ENCODE results near the gene TTF1. TPM values are rescaled to one million over a fixed set of nuclear protein-coding genes. Genes with fewer than 3 reads are reported as not detected.

The TTF1 gene
- total and polyA plus RNA-seq, 2 of the 13 experiments (the other 11 are each of a cell fraction or from before 2014, with no cell fraction given): 3.4 to 9.8 TPM

GRCh38 chr9:132367613-132368313 lies 38.9 kb downstream of the TTF1 start:
- Histone ChIP-seq H3K9ac (ENCODE audit: insufficient read depth, low read depth, low read length) (no peak overlapping the region), H4K20me1 (ENCODE audit: insufficient read depth, low read length) (no peaks in the 10 kb centered on the region), H3K4me2 (ENCODE audit: low read depth, low read length) (no peak overlapping the region), H3K4me3 (replicated peaks in 1 of 3; ENCODE audit: insufficient read depth in 1 of 3, low read depth in 2 of 3, low read length in 3 of 3) (no peak overlapping the region), H3K9me3 (ENCODE audit: low read length) (no peaks in the 10 kb centered on the region), H3K36me3 (replicated peaks in 1 of 2; ENCODE audit: control insufficient read depth in 1 of 2, insufficient read depth in 2 of 2, low read length in 2 of 2) (no peaks in the 10 kb centered on the region), H2AFZ (ENCODE audit: low read length) (no peak overlapping the region), H3K79me2 (ENCODE audit: insufficient read depth, low read length) (no peaks in the 10 kb centered on the region), H3K4me1 (ENCODE audit: insufficient read depth, low read length) (no peaks in the 10 kb centered on the region), H3K27me3 (ENCODE audit: control insufficient read depth in 1 of 2, insufficient read depth in 2 of 2, low read length in 2 of 2) (peaks cover 0 to 2% of the 10 kb centered on the region in 2 experiments; a peak in 1 of 5 replicates), H3K27ac (ENCODE audit: extremely low read length, insufficient read depth, low read length) (no peak overlapping the region)
- DNase-seq (ENCODE audit: low spot score) (no peak), FAIRE-seq (no peak), ATAC-seq (no peak; the same call in 2 of the 3 replicates)
- intact Hi-C loops (cut with micrococcal nuclease; ENCODE audit: unreplicated experiment): no loop called here
- BruUV-seq (replicated peaks): no TSS peak
- ChIA-PET POLR2A (no interaction called here), CTCF (ENCODE audit: low intra/inter-chr PET ratio, low total read pairs) (no interaction called here)
- in situ Hi-C loops (cut with HindIII; ENCODE audit: extremely low pct_ligation_motif_present, low pct_unique_long_range_greater_than_20kb): no loop called here
- 40% methylated on average over 13 of the region's 13 CpGs for WGBS (ENCODE audit: low lambda C conversion rate)
- TF ChIP-seq SMARCE1 (IDR thresholded peaks at IDR 0.05; ENCODE audit: borderline replicate concordance): no peak
- no peak for TF ChIP-seq NFIB (CRISPR knock-in tag; IDR thresholded peaks at IDR 0.05; ENCODE audit: borderline replicate concordance)
- TF ChIP-seq JUNB (CRISPR knock-in tag; IDR thresholded peaks at IDR 0.05; ENCODE audit: borderline replicate concordance): no peak
- no peak for TF ChIP-seq ZSCAN22 (CRISPR knock-in tag; IDR thresholded peaks at IDR 0.05)
- TF ChIP-seq ZNF562 (CRISPR knock-in tag; IDR thresholded peaks at IDR 0.05; ENCODE audit: borderline replicate concordance): no peak
- TF ChIP-seq NKX3-1 (CRISPR knock-in tag; IDR thresholded peaks at IDR 0.05): no peak
- TF ChIP-seq, protein P1, sequence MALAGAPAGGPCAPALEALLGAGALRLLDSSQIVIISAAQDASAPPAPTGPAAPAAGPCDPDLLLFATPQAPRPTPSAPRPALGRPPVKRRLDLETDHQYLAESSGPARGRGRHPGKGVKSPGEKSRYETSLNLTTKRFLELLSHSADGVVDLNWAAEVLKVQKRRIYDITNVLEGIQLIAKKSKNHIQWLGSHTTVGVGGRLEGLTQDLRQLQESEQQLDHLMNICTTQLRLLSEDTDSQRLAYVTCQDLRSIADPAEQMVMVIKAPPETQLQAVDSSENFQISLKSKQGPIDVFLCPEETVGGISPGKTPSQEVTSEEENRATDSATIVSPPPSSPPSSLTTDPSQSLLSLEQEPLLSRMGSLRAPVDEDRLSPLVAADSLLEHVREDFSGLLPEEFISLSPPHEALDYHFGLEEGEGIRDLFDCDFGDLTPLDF (CRISPR knock-in tag; IDR thresholded peaks at IDR 0.05): no peak
- no peak for TF ChIP-seq SOX6 (IDR thresholded peaks at IDR 0.05)
- no peak for TF ChIP-seq SOX6 (CRISPR knock-in tag; IDR thresholded peaks at IDR 0.05)
- TF ChIP-seq THAP11 (CRISPR knock-in tag; IDR thresholded peaks at IDR 0.05): no peak
- no peak for TF ChIP-seq ZNF3 (CRISPR knock-in tag; IDR thresholded peaks at IDR 0.05)
- no peak for TF ChIP-seq ZNF329 (CRISPR knock-in tag; IDR thresholded peaks at IDR 0.05; ENCODE audit: low read depth)
- TF ChIP-seq ZNF431 (CRISPR knock-in tag; IDR thresholded peaks at IDR 0.05; ENCODE audit: borderline replicate concordance, low read depth): no peak
- no peak for TF ChIP-seq ZMAT5 (CRISPR knock-in tag; IDR thresholded peaks at IDR 0.05; ENCODE audit: borderline replicate concordance, low read depth)
- TF ChIP-seq XRCC5 (optimal IDR thresholded peaks at IDR 0.05; ENCODE audit: low read length): no peak
- TF ChIP-seq, protein P2, sequence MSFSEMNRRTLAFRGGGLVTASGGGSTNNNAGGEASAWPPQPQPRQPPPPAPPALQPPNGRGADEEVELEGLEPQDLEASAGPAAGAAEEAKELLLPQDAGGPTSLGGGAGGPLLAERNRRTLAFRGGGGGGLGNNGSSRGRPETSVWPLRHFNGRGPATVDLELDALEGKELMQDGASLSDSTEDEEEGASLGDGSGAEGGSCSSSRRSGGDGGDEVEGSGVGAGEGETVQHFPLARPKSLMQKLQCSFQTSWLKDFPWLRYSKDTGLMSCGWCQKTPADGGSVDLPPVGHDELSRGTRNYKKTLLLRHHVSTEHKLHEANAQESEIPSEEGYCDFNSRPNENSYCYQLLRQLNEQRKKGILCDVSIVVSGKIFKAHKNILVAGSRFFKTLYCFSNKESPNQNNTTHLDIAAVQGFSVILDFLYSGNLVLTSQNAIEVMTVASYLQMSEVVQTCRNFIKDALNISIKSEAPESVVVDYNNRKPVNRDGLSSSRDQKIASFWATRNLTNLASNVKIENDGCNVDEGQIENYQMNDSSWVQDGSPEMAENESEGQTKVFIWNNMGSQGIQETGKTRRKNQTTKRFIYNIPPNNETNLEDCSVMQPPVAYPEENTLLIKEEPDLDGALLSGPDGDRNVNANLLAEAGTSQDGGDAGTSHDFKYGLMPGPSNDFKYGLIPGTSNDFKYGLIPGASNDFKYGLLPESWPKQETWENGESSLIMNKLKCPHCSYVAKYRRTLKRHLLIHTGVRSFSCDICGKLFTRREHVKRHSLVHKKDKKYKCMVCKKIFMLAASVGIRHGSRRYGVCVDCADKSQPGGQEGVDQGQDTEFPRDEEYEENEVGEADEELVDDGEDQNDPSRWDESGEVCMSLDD (CRISPR knock-in tag; IDR thresholded peaks at IDR 0.05; ENCODE audit: borderline replicate concordance): no peak
- TF ChIP-seq TBL1XR1 (IDR thresholded peaks at IDR 0.05; ENCODE audit: borderline replicate concordance, low read length, partially characterized antibody): no peak
- no peak for TF ChIP-seq HNF4A (CRISPR knock-in tag; IDR thresholded peaks at IDR 0.05)
- TF ChIP-seq ZNF276 (CRISPR knock-in tag; IDR thresholded peaks at IDR 0.05; ENCODE audit: low read depth): no peak
- no peak for TF ChIP-seq PAWR (CRISPR knock-in tag; IDR thresholded peaks at IDR 0.05; ENCODE audit: borderline replicate concordance)

All from HepG2 (cell line).